Measurements from ENCODE around the gene LGALSL.

LGALSL gene

GRCh38 chr2:64500549-64500948 lies 46.6 kb downstream of the LGALSL start:
- no peak for DNase-seq

GRCh38 chr2:64501946-64502345 lies 48.0 kb downstream of the LGALSL start:
- no peak for DNase-seq

- no peak for DNase-seq
These were observed 48.9 kb downstream of the LGALSL start for GRCh38 chr2:64502860-64503259.

GRCh38 chr2:64504774-64505720 lies 51.1 kb downstream of the LGALSL start:
- no peak for DNase-seq

- DNase-seq = no peak
These were observed 52.7 kb downstream of the LGALSL start for GRCh38 chr2:64506686-64507085.
